K562 (cell line): ENCODE results near the gene CACNA2D3. TPM values are rescaled to one million over a fixed set of nuclear protein-coding genes. Genes with fewer than 3 reads are reported as not detected.

Experiments used
- ATAC-seq: fragments of 200-7000 bp; cut with Tn5 transposase; 3 replicates; pipeline ENCODE4 v1.9.1; 2020; ENCODE audit warnings: moderate library complexity
- BruUV-seq: library from RNA; stranded (reverse); fragments of 400-500 nt; replicated peaks from 2 replicates; lab custom pipeline; 2021; lab: Mats Ljungman, UMichigan
- CTCF ChIA-PET: fragments of 300-600 bp; formaldehyde crosslinking; extraction: SDS; loops from one replicate; lab custom pipeline; 2021; ENCODE audit warnings: low intra/inter-chr PET ratio; lab: Yijun Ruan, JAX
- POLR2A ChIA-PET: fragments of 300-600, 350-650 bp; sonication (Branson Sonifier 250); formaldehyde crosslinking; extraction: SDS; loops from one replicate; lab custom pipeline; 2021; ENCODE audit warnings: antibody characterized with exemption, inconsistent platforms; lab: Yijun Ruan, JAX
- DNase-seq, 4 experiments: peaks; one replicate each; pipeline versions ENCODE4 v3.0.0 to v3.0.0-alpha.2; 2011 to 2018; ENCODE audit warnings: low spot score in 3 of 4, mixed read lengths in 3 of 4; ENCODE audit errors: extremely low read depth in 1 of 4
- FAIRE-seq: peaks from 2 replicates; lab custom pipeline; 2011; peaks lifted over from hg19 to GRCh38; lab: Jason Lieb, UNC
- H2AFZ ChIP-seq: 2 replicates; pipeline ENCODE4 v1.6.0; 2011; ENCODE audit warnings: low read depth, low read length, control low read depth, inconsistent platforms
- H3K27ac ChIP-seq: fragments of 200-600 bp; 3 replicates; pipeline ENCODE4 v1.8.0; 2011; ENCODE audit warnings: low read depth, mild to moderate bottlenecking, control low read depth, inconsistent platforms, low read length, moderate library complexity, mixed read lengths; ENCODE audit errors: extremely low read depth
- H3K27me3 ChIP-seq, 2 experiments: fragments of 300-600 bp in 1 of 2; 2 replicates in 1 of 2; 3 replicates in 1 of 2; pipeline versions ENCODE4 v1.6.0 to v1.8.0; 2011; ENCODE audit warnings: inconsistent platforms in 2 of 2, low read length in 2 of 2, mild to moderate bottlenecking in 1 of 2, mixed read lengths in 1 of 2, moderate library complexity in 1 of 2; ENCODE audit not compliant: control insufficient read depth in 2 of 2, insufficient read depth in 2 of 2
- H3K36me3 ChIP-seq: fragments of 300-600 bp; 3 replicates; pipeline ENCODE4 v1.8.0; 2011; ENCODE audit warnings: mild to moderate bottlenecking, low read length, inconsistent platforms; ENCODE audit not compliant: control insufficient read depth, insufficient read depth
- H3K4me1 ChIP-seq, 2 experiments: fragments of 200-600 bp in 1 of 2; replicated peaks in 1 of 2; 2 replicates in 1 of 2; 3 replicates in 1 of 2; pipeline versions ENCODE4 v1.5.1 to v1.8.0; 2011; ENCODE audit warnings: inconsistent platforms in 2 of 2, low read length in 2 of 2, mild to moderate bottlenecking in 1 of 2, mixed read lengths in 1 of 2, moderate library complexity in 1 of 2; ENCODE audit not compliant: control insufficient read depth in 2 of 2, insufficient read depth in 2 of 2
- H3K4me2 ChIP-seq: 2 replicates; pipeline ENCODE4 v1.6.1; 2011; ENCODE audit warnings: low read length, control low read depth, inconsistent platforms, mixed read lengths; ENCODE audit not compliant: insufficient read depth
- H3K4me3 ChIP-seq: fragments of 200-600 bp; sonication (generic), shearing (Covaris generic); 2 replicates; pipeline ENCODE4 v1.5.1; 2016; ENCODE audit warnings: control low read depth, inconsistent platforms
- H3K79me2 ChIP-seq: fragments of 200-600 bp; 3 replicates; pipeline ENCODE4 v1.8.0; 2011; ENCODE audit warnings: low read length, inconsistent platforms; ENCODE audit not compliant: control insufficient read depth, insufficient read depth
- H3K9ac ChIP-seq, 2 experiments: 2 replicates each; pipeline versions ENCODE4 v1.6.0 to v1.6.1; 2011; ENCODE audit warnings: low read depth in 2 of 2, low read length in 2 of 2, control low read depth in 1 of 2, inconsistent platforms in 1 of 2, mild to moderate bottlenecking in 1 of 2, mixed read lengths in 1 of 2; ENCODE audit not compliant: insufficient read depth in 1 of 2
- H3K9me1 ChIP-seq: one replicate; pipeline ENCODE4 v1.6.0; 2011; ENCODE audit warnings: inconsistent platforms, mild to moderate bottlenecking, low read length, moderate library complexity; ENCODE audit not compliant: control insufficient read depth, insufficient read depth
- H3K9me3 ChIP-seq: replicated peaks from 2 replicates; pipeline ENCODE4 v1.5.1; 2011; ENCODE audit warnings: low read depth, low read length, inconsistent platforms; ENCODE audit not compliant: control insufficient read depth, insufficient read depth
- H4K20me1 ChIP-seq: replicated peaks from 2 replicates; pipeline ENCODE4 v1.6.1; 2011; ENCODE audit warnings: low read length, inconsistent platforms, mixed read lengths; ENCODE audit not compliant: control insufficient read depth, insufficient read depth
- ETV6 ChIP-seq, 3 experiments: fragments of 150-350 bp in 1 of 3; sonication (generic) in 1 of 3; formaldehyde crosslinking in 1 of 3; IDR thresholded peaks; 2 replicates each; pipeline versions ENCODE4 v1.6.1 to v1.8.0; 2014 to 2022; ENCODE audit warnings: borderline replicate concordance in 2 of 3, low read depth in 2 of 3, antibody characterized with exemption in 1 of 3, low read length in 1 of 3, mild to moderate bottlenecking in 1 of 3, missing genetic modification reagents in 1 of 3
- EZH2 ChIP-seq: IDR thresholded peaks from 2 replicates; pipeline ENCODE4 v1.6.1; 2012; ENCODE audit warnings: low read depth, mild to moderate bottlenecking, inconsistent platforms, low read length, borderline replicate concordance
- FOXA3 ChIP-seq, 2 experiments: fragments of 450-650 bp in 1 of 2; sonication (generic) in 1 of 2; formaldehyde crosslinking; IDR thresholded peaks in 1 of 2; conservative IDR thresholded peaks in 1 of 2; 2 replicates each; pipeline versions ENCODE4 v1.4.0 to v1.8.0; 2020 to 2022; ENCODE audit warnings: mild to moderate bottlenecking in 2 of 2, missing genetic modification reagents in 1 of 2
- GATAD2A ChIP-seq: fragments of 450-650 bp; IDR thresholded peaks from 2 replicates; pipeline ENCODE4 v1.6.1; 2017
- NBN ChIP-seq: fragments of 450-650 bp; IDR thresholded peaks from 2 replicates; pipeline ENCODE4 v1.6.1; 2016; ENCODE audit warnings: low read depth, mild to moderate bottlenecking
- U2AF2 ChIP-seq: fragments of 200-400 bp; formaldehyde crosslinking; optimal IDR thresholded peaks from 2 replicates; pipeline ENCODE3; 2017; ENCODE audit warnings: low read depth, mild to moderate bottlenecking, low read length
- ZFPM2 ChIP-seq: fragments of 250-450 bp; sonication (Bioruptor Pico); IDR thresholded peaks from 2 replicates; pipeline ENCODE4 v1.5.1; 2022; ENCODE audit warnings: mild to moderate bottlenecking
- WGBS: fragments of 100-300 bp; shearing (Covaris generic); methylation state at CpG from one replicate; pipeline ENCODE4 v1.1.6; 2016; ENCODE audit warnings: low coverage, mixed read lengths; ENCODE audit not compliant: insufficient coverage; ENCODE audit errors: missing lambda C conversion rate; 5-methylcytosine and 5-hydroxymethylcytosine counted together
- in situ Hi-C: fragments of 300-500 bp; cut with MboI; formaldehyde crosslinking; loops from 4 replicates; pipeline ENCODE4 v1.15.0; 2018; ENCODE audit warnings: inconsistent platforms, mixed read lengths
- intact Hi-C: fragments of 100-400 bp; cut with micrococcal nuclease; formaldehyde crosslinking; loops from 2 replicates; pipeline ENCODE4 v1.14.2; 2022
- polyA plus RNA-seq, 8 experiments: library from polyadenylated mRNA; depleted of rRNA in 4 of 8; stranded (reverse) in 5 of 8; unstranded in 3 of 8; fragments of >200 nt; fragmentation: Nextera tagmentation in 2 of 8; fragmentation: Illumina TruSeq in 1 of 8; extraction: Ambion mirVana in 2 of 8; extraction: Trizol in 1 of 8; gene quantifications; 2 replicates each; pipeline versions ENCODE4 v1.2.1 to v1.2.3, GENCODE V29; 2011 to 2014; ENCODE audit warnings: inconsistent platforms in 1 of 8, missing spikeins in 1 of 8
- total RNA-seq, 7 experiments: library from RNA; depleted of rRNA in 6 of 7; stranded (reverse); fragments of >200 nt in 6 of 7; fragmentation: Illumina TruSeq in 2 of 7; extraction: Trizol in 2 of 7; gene quantifications; 2 replicates each; pipeline versions ENCODE4 v1.2.1 to v1.2.3, GENCODE V29; 2011 to 2021; ENCODE audit warnings: low replicate concordance in 1 of 7
- TF ChIP-seq, protein P1 (sequence below): fragments of 450-650 bp; conservative IDR thresholded peaks from 2 replicates; pipeline ENCODE4 v1.6.1; 2016; ENCODE audit warnings: missing genetic modification characterization, low read depth, mild to moderate bottlenecking, control low read depth, missing compliant biosample characterization
- TF ChIP-seq, protein P2 (sequence below): fragments of 200-800 bp; sonication (Bioruptor generic); IDR thresholded peaks from 2 replicates; pipeline ENCODE4 v1.6.1; 2017; ENCODE audit warnings: missing genetic modification characterization, missing compliant biosample characterization
- TF ChIP-seq, protein P3 (sequence below): fragments of 250-450 bp; sonication (Bioruptor Pico); IDR thresholded peaks from 2 replicates; pipeline ENCODE4 v1.8.0; 2021; ENCODE audit warnings: borderline replicate concordance, mild to moderate bottlenecking, moderate library complexity; ENCODE audit not compliant: poor library complexity, severe bottlenecking
- TF ChIP-seq, protein P4 (sequence below): fragments of 150-350 bp; IDR thresholded peaks from 2 replicates; pipeline ENCODE4 v1.6.1; 2014; ENCODE audit warnings: low read depth, mild to moderate bottlenecking, low read length, borderline replicate concordance

CACNA2D3 gene
- total and polyA plus RNA-seq, 9 of the 15 experiments (the other 6 are each of a cell fraction or from before 2014, with no cell fraction given): 0.01 TPM; not detected in 8

DNA sequence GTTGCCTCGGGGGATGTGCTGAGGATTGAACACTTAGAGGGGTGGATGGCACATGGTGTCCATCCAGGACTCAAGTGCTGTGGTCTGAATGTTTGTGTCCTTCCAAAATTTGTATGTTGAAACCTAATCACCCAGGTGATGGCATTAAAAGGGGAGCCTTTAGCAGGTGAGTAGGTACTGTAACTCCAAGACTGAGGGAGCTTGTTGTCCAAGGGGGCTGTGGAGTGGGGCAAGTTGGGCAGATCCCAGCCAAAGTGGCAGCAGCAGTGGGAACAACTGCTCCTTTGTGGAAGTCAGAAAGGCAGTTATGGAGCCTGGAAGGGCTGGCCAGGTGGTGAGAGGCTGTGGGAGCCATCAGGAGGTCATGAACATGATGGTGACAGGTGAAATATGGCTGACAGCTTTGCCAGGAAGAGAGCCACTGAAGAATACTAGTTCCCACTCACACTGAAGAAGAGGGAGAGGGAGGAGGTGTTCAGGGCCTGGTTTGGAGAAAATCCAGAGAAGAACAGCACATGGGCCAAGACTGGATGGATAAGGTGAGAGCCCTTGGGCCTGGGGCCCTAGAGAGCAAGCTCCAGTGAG, 385.6 kb downstream of the CACNA2D3 start:
- POLR2A ChIA-PET: no interaction called here
- no peak overlapping the region for H2AFZ ChIP-seq
- no peaks in the 10 kb centered on the region; the same call in 1 of the 2 replicates for H4K20me1 ChIP-seq
- WGBS: 0% methylated on average over 1 of the region's 1 CpG
- DNase-seq (no peak), FAIRE-seq (no peak), ATAC-seq (no peak)
- no peaks in the 10 kb centered on the region for H3K9me1 ChIP-seq
- no peak overlapping the region for H3K27ac ChIP-seq
- no peaks in the 10 kb centered on the region for H3K79me2 ChIP-seq
- CTCF ChIA-PET: no interaction called here
- H3K9me3 ChIP-seq: no peaks in the 10 kb centered on the region
- H3K4me1 ChIP-seq: no peaks in the 10 kb centered on the region
- H3K4me3 ChIP-seq: no peak overlapping the region
- H3K4me2 ChIP-seq: no peak overlapping the region
- no peak overlapping the region for H3K9ac ChIP-seq
- in situ Hi-C loops: no loop called here
- H3K36me3 ChIP-seq: no peaks in the 10 kb centered on the region
- intact Hi-C loops: no loop called here
- H3K27me3 ChIP-seq: no peaks in the 10 kb centered on the region
- no TSS peak for BruUV-seq
- TF ChIP-seq EZH2 (no peak), GATAD2A (no peak), U2AF2 (no peak), ETV6 (IDR thresholded peaks at IDR 0.05; ENCODE audit: borderline replicate concordance in 1 of 2, low read depth in 2 of 2, low read length in 1 of 2) (no peak), ETV6 (CRISPR knock-in tag; IDR thresholded peaks at IDR 0.05; ENCODE audit: borderline replicate concordance) (no peak), FOXA3 (CRISPR knock-in tag; conservative IDR thresholded peaks at IDR 0.05 in 1 of 2, IDR thresholded peaks at IDR 0.05 in 1 of 2) (no peak), NBN (no peak), ZFPM2 (CRISPR knock-in tag) (no peak)
- TF ChIP-seq, protein P1, sequence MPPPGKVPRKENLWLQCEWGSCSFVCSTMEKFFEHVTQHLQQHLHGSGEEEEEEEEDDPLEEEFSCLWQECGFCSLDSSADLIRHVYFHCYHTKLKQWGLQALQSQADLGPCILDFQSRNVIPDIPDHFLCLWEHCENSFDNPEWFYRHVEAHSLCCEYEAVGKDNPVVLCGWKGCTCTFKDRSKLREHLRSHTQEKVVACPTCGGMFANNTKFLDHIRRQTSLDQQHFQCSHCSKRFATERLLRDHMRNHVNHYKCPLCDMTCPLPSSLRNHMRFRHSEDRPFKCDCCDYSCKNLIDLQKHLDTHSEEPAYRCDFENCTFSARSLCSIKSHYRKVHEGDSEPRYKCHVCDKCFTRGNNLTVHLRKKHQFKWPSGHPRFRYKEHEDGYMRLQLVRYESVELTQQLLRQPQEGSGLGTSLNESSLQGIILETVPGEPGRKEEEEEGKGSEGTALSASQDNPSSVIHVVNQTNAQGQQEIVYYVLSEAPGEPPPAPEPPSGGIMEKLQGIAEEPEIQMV (tag): no peak
- TF ChIP-seq, protein P2, sequence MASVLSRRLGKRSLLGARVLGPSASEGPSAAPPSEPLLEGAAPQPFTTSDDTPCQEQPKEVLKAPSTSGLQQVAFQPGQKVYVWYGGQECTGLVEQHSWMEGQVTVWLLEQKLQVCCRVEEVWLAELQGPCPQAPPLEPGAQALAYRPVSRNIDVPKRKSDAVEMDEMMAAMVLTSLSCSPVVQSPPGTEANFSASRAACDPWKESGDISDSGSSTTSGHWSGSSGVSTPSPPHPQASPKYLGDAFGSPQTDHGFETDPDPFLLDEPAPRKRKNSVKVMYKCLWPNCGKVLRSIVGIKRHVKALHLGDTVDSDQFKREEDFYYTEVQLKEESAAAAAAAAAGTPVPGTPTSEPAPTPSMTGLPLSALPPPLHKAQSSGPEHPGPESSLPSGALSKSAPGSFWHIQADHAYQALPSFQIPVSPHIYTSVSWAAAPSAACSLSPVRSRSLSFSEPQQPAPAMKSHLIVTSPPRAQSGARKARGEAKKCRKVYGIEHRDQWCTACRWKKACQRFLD (CRISPR knock-in tag): no peak
- TF ChIP-seq, protein P3, sequence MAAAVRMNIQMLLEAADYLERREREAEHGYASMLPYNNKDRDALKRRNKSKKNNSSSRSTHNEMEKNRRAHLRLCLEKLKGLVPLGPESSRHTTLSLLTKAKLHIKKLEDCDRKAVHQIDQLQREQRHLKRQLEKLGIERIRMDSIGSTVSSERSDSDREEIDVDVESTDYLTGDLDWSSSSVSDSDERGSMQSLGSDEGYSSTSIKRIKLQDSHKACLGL (CRISPR knock-in tag): no peak
- TF ChIP-seq, protein P4, sequence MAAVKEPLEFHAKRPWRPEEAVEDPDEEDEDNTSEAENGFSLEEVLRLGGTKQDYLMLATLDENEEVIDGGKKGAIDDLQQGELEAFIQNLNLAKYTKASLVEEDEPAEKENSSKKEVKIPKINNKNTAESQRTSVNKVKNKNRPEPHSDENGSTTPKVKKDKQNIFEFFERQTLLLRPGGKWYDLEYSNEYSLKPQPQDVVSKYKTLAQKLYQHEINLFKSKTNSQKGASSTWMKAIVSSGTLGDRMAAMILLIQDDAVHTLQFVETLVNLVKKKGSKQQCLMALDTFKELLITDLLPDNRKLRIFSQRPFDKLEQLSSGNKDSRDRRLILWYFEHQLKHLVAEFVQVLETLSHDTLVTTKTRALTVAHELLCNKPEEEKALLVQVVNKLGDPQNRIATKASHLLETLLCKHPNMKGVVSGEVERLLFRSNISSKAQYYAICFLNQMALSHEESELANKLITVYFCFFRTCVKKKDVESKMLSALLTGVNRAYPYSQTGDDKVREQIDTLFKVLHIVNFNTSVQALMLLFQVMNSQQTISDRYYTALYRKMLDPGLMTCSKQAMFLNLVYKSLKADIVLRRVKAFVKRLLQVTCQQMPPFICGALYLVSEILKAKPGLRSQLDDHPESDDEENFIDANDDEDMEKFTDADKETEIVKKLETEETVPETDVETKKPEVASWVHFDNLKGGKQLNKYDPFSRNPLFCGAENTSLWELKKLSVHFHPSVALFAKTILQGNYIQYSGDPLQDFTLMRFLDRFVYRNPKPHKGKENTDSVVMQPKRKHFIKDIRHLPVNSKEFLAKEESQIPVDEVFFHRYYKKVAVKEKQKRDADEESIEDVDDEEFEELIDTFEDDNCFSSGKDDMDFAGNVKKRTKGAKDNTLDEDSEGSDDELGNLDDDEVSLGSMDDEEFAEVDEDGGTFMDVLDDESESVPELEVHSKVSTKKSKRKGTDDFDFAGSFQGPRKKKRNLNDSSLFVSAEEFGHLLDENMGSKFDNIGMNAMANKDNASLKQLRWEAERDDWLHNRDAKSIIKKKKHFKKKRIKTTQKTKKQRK: no peak
